Measurements from ENCODE around the gene IL1B. TPM values are rescaled to one million over a fixed set of nuclear protein-coding genes. Genes with fewer than 3 reads are reported as not detected.

IL1B gene
- total and polyA plus RNA-seq, 2 of the 8 experiments (the other 6 are each of a cell fraction or from before 2014, with no cell fraction given): not detected

DNA sequence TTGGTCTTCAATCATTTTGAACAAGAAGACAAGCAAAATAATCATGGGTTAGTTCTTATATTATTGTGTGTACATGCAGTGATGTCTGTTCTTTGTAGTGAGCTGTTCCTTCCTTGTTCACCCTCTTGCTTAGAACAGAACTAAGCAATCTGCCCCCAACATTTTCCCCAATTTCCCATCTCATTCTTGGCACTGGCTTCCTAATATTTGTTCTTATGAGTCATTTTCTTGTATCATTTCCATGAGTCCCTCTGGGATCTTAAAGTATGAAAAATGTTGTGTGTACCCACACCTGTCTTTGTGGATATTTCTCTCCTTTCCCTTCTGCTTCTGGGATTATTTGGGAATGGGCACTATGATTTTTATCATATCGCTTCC, 3.5 kb upstream of the IL1B start (continued):
- TF ChIP-seq, protein P1, sequence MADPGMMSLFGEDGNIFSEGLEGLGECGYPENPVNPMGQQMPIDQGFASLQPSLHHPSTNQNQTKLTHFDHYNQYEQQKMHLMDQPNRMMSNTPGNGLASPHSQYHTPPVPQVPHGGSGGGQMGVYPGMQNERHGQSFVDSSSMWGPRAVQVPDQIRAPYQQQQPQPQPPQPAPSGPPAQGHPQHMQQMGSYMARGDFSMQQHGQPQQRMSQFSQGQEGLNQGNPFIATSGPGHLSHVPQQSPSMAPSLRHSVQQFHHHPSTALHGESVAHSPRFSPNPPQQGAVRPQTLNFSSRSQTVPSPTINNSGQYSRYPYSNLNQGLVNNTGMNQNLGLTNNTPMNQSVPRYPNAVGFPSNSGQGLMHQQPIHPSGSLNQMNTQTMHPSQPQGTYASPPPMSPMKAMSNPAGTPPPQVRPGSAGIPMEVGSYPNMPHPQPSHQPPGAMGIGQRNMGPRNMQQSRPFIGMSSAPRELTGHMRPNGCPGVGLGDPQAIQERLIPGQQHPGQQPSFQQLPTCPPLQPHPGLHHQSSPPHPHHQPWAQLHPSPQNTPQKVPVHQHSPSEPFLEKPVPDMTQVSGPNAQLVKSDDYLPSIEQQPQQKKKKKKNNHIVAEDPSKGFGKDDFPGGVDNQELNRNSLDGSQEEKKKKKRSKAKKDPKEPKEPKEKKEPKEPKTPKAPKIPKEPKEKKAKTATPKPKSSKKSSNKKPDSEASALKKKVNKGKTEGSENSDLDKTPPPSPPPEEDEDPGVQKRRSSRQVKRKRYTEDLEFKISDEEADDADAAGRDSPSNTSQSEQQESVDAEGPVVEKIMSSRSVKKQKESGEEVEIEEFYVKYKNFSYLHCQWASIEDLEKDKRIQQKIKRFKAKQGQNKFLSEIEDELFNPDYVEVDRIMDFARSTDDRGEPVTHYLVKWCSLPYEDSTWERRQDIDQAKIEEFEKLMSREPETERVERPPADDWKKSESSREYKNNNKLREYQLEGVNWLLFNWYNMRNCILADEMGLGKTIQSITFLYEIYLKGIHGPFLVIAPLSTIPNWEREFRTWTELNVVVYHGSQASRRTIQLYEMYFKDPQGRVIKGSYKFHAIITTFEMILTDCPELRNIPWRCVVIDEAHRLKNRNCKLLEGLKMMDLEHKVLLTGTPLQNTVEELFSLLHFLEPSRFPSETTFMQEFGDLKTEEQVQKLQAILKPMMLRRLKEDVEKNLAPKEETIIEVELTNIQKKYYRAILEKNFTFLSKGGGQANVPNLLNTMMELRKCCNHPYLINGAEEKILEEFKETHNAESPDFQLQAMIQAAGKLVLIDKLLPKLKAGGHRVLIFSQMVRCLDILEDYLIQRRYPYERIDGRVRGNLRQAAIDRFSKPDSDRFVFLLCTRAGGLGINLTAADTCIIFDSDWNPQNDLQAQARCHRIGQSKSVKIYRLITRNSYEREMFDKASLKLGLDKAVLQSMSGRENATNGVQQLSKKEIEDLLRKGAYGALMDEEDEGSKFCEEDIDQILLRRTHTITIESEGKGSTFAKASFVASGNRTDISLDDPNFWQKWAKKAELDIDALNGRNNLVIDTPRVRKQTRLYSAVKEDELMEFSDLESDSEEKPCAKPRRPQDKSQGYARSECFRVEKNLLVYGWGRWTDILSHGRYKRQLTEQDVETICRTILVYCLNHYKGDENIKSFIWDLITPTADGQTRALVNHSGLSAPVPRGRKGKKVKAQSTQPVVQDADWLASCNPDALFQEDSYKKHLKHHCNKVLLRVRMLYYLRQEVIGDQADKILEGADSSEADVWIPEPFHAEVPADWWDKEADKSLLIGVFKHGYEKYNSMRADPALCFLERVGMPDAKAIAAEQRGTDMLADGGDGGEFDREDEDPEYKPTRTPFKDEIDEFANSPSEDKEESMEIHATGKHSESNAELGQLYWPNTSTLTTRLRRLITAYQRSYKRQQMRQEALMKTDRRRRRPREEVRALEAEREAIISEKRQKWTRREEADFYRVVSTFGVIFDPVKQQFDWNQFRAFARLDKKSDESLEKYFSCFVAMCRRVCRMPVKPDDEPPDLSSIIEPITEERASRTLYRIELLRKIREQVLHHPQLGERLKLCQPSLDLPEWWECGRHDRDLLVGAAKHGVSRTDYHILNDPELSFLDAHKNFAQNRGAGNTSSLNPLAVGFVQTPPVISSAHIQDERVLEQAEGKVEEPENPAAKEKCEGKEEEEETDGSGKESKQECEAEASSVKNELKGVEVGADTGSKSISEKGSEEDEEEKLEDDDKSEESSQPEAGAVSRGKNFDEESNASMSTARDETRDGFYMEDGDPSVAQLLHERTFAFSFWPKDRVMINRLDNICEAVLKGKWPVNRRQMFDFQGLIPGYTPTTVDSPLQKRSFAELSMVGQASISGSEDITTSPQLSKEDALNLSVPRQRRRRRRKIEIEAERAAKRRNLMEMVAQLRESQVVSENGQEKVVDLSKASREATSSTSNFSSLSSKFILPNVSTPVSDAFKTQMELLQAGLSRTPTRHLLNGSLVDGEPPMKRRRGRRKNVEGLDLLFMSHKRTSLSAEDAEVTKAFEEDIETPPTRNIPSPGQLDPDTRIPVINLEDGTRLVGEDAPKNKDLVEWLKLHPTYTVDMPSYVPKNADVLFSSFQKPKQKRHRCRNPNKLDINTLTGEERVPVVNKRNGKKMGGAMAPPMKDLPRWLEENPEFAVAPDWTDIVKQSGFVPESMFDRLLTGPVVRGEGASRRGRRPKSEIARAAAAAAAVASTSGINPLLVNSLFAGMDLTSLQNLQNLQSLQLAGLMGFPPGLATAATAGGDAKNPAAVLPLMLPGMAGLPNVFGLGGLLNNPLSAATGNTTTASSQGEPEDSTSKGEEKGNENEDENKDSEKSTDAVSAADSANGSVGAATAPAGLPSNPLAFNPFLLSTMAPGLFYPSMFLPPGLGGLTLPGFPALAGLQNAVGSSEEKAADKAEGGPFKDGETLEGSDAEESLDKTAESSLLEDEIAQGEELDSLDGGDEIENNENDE (IDR thresholded peaks at IDR 0.05; ENCODE audit: insufficient replicate concordance, low read length): no peak
- TF ChIP-seq, protein P2, sequence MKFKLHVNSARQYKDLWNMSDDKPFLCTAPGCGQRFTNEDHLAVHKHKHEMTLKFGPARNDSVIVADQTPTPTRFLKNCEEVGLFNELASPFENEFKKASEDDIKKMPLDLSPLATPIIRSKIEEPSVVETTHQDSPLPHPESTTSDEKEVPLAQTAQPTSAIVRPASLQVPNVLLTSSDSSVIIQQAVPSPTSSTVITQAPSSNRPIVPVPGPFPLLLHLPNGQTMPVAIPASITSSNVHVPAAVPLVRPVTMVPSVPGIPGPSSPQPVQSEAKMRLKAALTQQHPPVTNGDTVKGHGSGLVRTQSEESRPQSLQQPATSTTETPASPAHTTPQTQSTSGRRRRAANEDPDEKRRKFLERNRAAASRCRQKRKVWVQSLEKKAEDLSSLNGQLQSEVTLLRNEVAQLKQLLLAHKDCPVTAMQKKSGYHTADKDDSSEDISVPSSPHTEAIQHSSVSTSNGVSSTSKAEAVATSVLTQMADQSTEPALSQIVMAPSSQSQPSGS (IDR thresholded peaks at IDR 0.05; ENCODE audit: low read length): no peak
- TF ChIP-seq CHD2 (IDR thresholded peaks at IDR 0.05; ENCODE audit: low read length) (no peak), POLR2AphosphoS5 (IDR thresholded peaks at IDR 0.05; ENCODE audit: low read depth, low read length) (no peak), GTF2F1 (IDR thresholded peaks at IDR 0.05; ENCODE audit: borderline replicate concordance, low read depth, low read length) (no peak)

All from H1 (cell line).